CD14-positive monocyte (primary cell): ENCODE results near the gene WDR18. TPM values are rescaled to one million over a fixed set of nuclear protein-coding genes. Genes with fewer than 3 reads are reported as not detected.
A peak's percentile ranks its signal among the peaks of the same experiment; 100 is the strongest.

Experiments
- DNase-seq, 3 donors: peaks; one replicate each; pipeline ENCODE4 v3.0.0-alpha.2; 2011 to 2022
- H2AFZ ChIP-seq: 2 replicates; pipeline ENCODE4 v1.6.0; 2012; ENCODE audit warnings: mild to moderate bottlenecking, low read depth, low read length, inconsistent platforms; ENCODE audit not compliant: insufficient read depth, poor library complexity, severe bottlenecking
- H3K27ac ChIP-seq, 2 donors: 1 replicate in 1 of 2; 2 replicates in 1 of 2; pipeline ENCODE4 v1.5.1; 2012 to 2013; ENCODE audit warnings: low read length in 2 of 2, control low read depth in 1 of 2, inconsistent platforms in 1 of 2, low read depth in 1 of 2, mild to moderate bottlenecking in 1 of 2
- H3K27me3 ChIP-seq, 2 donors: one replicate each; pipeline versions ENCODE4 v1.6.0 to v1.6.1; 2011 to 2013; ENCODE audit warnings: low read length in 2 of 2; ENCODE audit not compliant: control insufficient read depth in 2 of 2, insufficient read depth in 2 of 2
- H3K36me3 ChIP-seq, 2 donors: replicated peaks in 1 of 2; 1 replicate in 1 of 2; 2 replicates in 1 of 2; pipeline versions ENCODE4 v1.5.1 to v1.6.1; 2012 to 2013; ENCODE audit warnings: low read length in 2 of 2, control low read depth in 1 of 2, inconsistent platforms in 1 of 2, mild to moderate bottlenecking in 1 of 2; ENCODE audit not compliant: insufficient read depth in 2 of 2, control insufficient read depth in 1 of 2
- H3K4me1 ChIP-seq, 2 donors: 1 replicate in 1 of 2; 2 replicates in 1 of 2; pipeline versions ENCODE4 v1.5.1 to v1.6.1; 2012 to 2013; ENCODE audit warnings: low read length in 2 of 2, control low read depth in 1 of 2, inconsistent platforms in 1 of 2, mild to moderate bottlenecking in 1 of 2, moderate library complexity in 1 of 2; ENCODE audit not compliant: insufficient read depth in 2 of 2, control insufficient read depth in 1 of 2
- H3K4me2 ChIP-seq: replicated peaks from 2 replicates; pipeline ENCODE3; 2012; ENCODE audit warnings: low read length, moderate library complexity, mild to moderate bottlenecking; ENCODE audit not compliant: poor library complexity, severe bottlenecking; ENCODE audit errors: extremely low read depth
- H3K4me3 ChIP-seq, 3 experiments: fragments of 200-600 bp in 1 of 3; sonication (generic) in 1 of 3; replicated peaks in 1 of 3; 1 replicate in 2 of 3; 2 replicates in 1 of 3; pipeline ENCODE4 v1.5.1; 2011 to 2013; ENCODE audit warnings: low read length in 3 of 3, mild to moderate bottlenecking in 3 of 3, control low read depth in 2 of 3, low read depth in 2 of 3, inconsistent platforms in 1 of 3, moderate library complexity in 1 of 3
- H3K79me2 ChIP-seq: 2 replicates; pipeline ENCODE4 v1.6.0; 2012; ENCODE audit warnings: mild to moderate bottlenecking, control low read depth, inconsistent platforms, low read length, moderate library complexity; ENCODE audit not compliant: insufficient read depth
- H3K9ac ChIP-seq: 2 replicates; pipeline ENCODE4 v1.6.0; 2017; ENCODE audit warnings: low read length, mild to moderate bottlenecking; ENCODE audit not compliant: insufficient read depth, poor library complexity, severe bottlenecking
- H3K9me3 ChIP-seq, 2 donors: replicated peaks in 1 of 2; 1 replicate in 1 of 2; 2 replicates in 1 of 2; pipeline versions ENCODE4 v1.5.1 to v1.6.1; 2012 to 2013; ENCODE audit warnings: low read length in 2 of 2, control low read depth in 1 of 2; ENCODE audit not compliant: control insufficient read depth in 1 of 2, insufficient read depth in 1 of 2
- H4K20me1 ChIP-seq: 2 replicates; pipeline ENCODE4 v1.6.0; 2012; ENCODE audit warnings: mild to moderate bottlenecking, low read length, control low read depth, moderate library complexity; ENCODE audit not compliant: insufficient read depth
- H3K27ac Mint-ChIP-seq, 7 donors: one replicate each; pipeline ENCODE4 v1.8.0; 2020; ENCODE audit warnings: mild to moderate bottlenecking in 7 of 7, mixed read lengths in 7 of 7, moderate library complexity in 6 of 7, inconsistent platforms in 2 of 7
- H3K27me3 Mint-ChIP-seq, 3 donors: one replicate each; pipeline ENCODE4 v1.8.0; 2021 to 2022; ENCODE audit warnings: low read depth in 3 of 3, mild to moderate bottlenecking in 3 of 3, mixed read lengths in 3 of 3, moderate library complexity in 3 of 3, inconsistent platforms in 1 of 3
- H3K36me3 Mint-ChIP-seq, 2 donors: one replicate each; pipeline ENCODE4 v1.8.0; 2020; ENCODE audit warnings: mixed read lengths in 2 of 2, inconsistent platforms in 1 of 2, mild to moderate bottlenecking in 1 of 2
- H3K4me1 Mint-ChIP-seq: one replicate; pipeline ENCODE4 v1.8.0; 2020; ENCODE audit warnings: mild to moderate bottlenecking, mixed read lengths
- H3K4me3 Mint-ChIP-seq, 2 donors: one replicate each; pipeline ENCODE4 v1.8.0; 2020; ENCODE audit warnings: mild to moderate bottlenecking in 2 of 2, mixed read lengths in 2 of 2, moderate library complexity in 1 of 2
- H3K9me3 Mint-ChIP-seq, 7 donors: one replicate each; pipeline ENCODE4 v1.8.0; 2020 to 2022; ENCODE audit warnings: mixed read lengths in 7 of 7, mild to moderate bottlenecking in 6 of 7, moderate library complexity in 6 of 7, inconsistent platforms in 2 of 7
- CTCF ChIP-seq: fragments of 200-600 bp; IDR thresholded peaks from one replicate; pipeline ENCODE4 v1.8.0; 2022; ENCODE audit warnings: antibody characterized with exemption, mild to moderate bottlenecking
- WGBS: methylation state at CpG from one replicate; pipeline ENCODE4 v1.1.5; 2013; ENCODE audit warnings: missing lambda C conversion rate; ENCODE audit not compliant: insufficient coverage; 5-methylcytosine and 5-hydroxymethylcytosine counted together
- intact Hi-C, 2 donors: fragments of 100-400 bp; cut with micrococcal nuclease; formaldehyde crosslinking; loops; one replicate each; pipeline versions ENCODE4 v1.15.0 to v1.15.1; 2023
- polyA plus RNA-seq, 3 donors: library from polyadenylated mRNA; depleted of rRNA in 1 of 3; unstranded in 2 of 3; stranded (reverse) in 1 of 3; fragments of 300-500 nt in 2 of 3; fragments of >200 nt in 1 of 3; fragmentation: Illumina TruSeq in 2 of 3; gene quantifications; 1 replicate in 2 of 3; 2 replicates in 1 of 3; pipeline ENCODE4 v1.2.3, GENCODE V29; 2012 to 2021

The WDR18 gene
- polyA plus RNA-seq, 3 donors, result 21.3 to 52.7 (median 49.9) TPM

- Histone ChIP-seq H3K79me2 (peaks cover 60% of the 10 kb centered on the region), H3K9me3 (no peaks in the 10 kb centered on the region), H4K20me1 (peaks cover 55% of the 10 kb centered on the region), H3K4me3 (peak overlapping the region; percentile 62 to 92 (median 89)), H3K27me3 (no peaks in the 10 kb centered on the region), H3K36me3 (peaks cover 21 to 26% of the 10 kb centered on the region in 2 donors), H3K4me2 (peak overlapping the region; percentile 99), H2AFZ (no peak overlapping the region), H3K9ac (peak overlapping the region; percentile 84), H3K4me1 (peaks cover 23 to 38% of the 10 kb centered on the region in 2 donors), H3K27ac (peak overlapping the region in 1 of 2 donors; percentile 73)
- Mint-ChIP-seq H3K4me1 (peaks cover 23% of the 10 kb centered on the region), H3K27ac (peak overlapping the region in 2 of 7 donors; percentile 63 to 73), H3K9me3 (peaks cover 0 to 3% (median 0%) of the 10 kb centered on the region in 7 donors), H3K27me3 (peaks cover 0 to 2% (median 0%) of the 10 kb centered on the region in 3 donors), H3K4me3 (peak overlapping the region; percentile 97), H3K36me3 (peaks cover 14 to 20% of the 10 kb centered on the region in 2 donors)
- 2% methylated on average over 14 of the region's 16 CpGs for WGBS
- TF ChIP-seq CTCF, result no peak
- intact Hi-C loops, result loop anchor here in 1 of 2 donors (10.0 kb wide), 1 partner anchor 77 kb away; the partner anchor contains the start of gene GPX4
- no peak for DNase-seq
These were observed 43.5 kb downstream of the WDR18 start for GRCh38 chr19:1027650-1028061.

GRCh38 chr19:1028062-1028926 is 44.1 kb downstream of the WDR18 start:
- intact Hi-C loops, result loop anchor here in 1 of 2 donors (10.0 kb wide), 1 partner anchor 77 kb away; the partner anchor contains the start of gene GPX4
- peaks cover 64% of the 10 kb centered on the region for H3K79me2 ChIP-seq

More at GRCh38 chr19:1028062-1028926, 44.1 kb downstream of the WDR18 start:
- Histone ChIP-seq H3K36me3 (peaks cover 27 to 32% of the 10 kb centered on the region in 2 donors), H3K4me3 (peak overlapping the region; percentile 62 to 92 (median 89)), H3K4me2 (peak overlapping the region; percentile 99), H3K9me3 (no peaks in the 10 kb centered on the region), H3K27me3 (no peaks in the 10 kb centered on the region), H3K27ac (peak overlapping the region in 1 of 2 donors; percentile 73), H3K4me1 (peaks cover 23 to 38% of the 10 kb centered on the region in 2 donors), H2AFZ (no peak overlapping the region), H3K9ac (peak overlapping the region; percentile 84), H4K20me1 (peaks cover 61% of the 10 kb centered on the region)
- TF ChIP-seq CTCF, result no peak
- Mint-ChIP-seq H3K27me3 (peaks cover 0 to 3% (median 0%) of the 10 kb centered on the region in 3 donors), H3K9me3 (peaks cover 0 to 3% (median 0%) of the 10 kb centered on the region in 7 donors), H3K4me1 (peaks cover 23% of the 10 kb centered on the region), H3K36me3 (peaks cover 21 to 27% of the 10 kb centered on the region in 2 donors), H3K4me3 (peak overlapping the region; percentile 97), H3K27ac (peak overlapping the region in 2 of 7 donors; percentile 63 to 73)
- WGBS, result 3% methylated on average over 45 of the region's 58 CpGs
- DNase-seq, result no peak
